Stimulated activated CD8-positive, alpha-beta memory T cell treated with anti-CD3 and anti-CD28 coated beads, Interleukin-4, amount 100 ng/mL, for 24 hours (primary cell): ENCODE data around the gene ALDH3B2.
"Not testable (repeated sequence)": the region's sequence is repeated elsewhere in the genome, so short reads cannot be mapped to it uniquely, and the experiment has no call there.

ENCODE experiments used
- DNase-seq: peaks from one replicate; pipeline ENCODE4 v3.0.0-alpha.2; 2020; ENCODE audit warnings: low read depth

Gene ALDH3B2

DNA sequence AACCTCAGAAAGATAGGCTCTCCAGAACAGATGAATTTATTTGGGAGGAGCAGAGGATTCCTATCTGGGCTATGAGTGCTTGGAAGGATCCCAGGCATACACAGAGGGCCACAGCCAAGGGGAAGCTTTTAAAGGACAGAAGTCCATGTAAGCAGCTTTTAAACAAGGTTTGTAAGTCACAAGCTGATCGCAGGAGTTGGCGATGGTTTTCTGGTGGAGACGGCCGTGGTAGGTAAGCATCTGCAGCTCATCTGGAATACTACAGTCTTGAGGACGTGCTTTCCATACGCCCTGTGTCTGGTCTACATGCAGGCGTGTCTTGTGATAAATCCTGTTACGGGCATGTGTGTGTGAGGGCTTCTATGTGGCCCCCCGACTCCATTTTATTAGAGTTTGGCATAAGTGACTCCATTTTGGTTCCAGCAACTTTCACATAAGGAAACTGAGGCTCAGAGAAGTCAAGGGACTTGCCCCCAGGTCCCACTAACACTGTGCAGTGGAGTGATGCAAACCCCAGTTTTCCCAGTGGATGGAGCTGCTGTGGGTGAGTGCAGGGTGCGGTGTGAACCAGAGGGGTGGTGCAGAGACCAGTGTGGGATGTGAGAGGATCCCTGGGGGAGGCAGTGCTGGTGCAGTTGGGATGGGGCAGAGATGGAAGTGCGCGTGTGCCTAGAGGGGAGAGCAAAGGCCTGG, 12.1 kb downstream of the ALDH3B2 start:
- no peak for DNase-seq

DNA sequence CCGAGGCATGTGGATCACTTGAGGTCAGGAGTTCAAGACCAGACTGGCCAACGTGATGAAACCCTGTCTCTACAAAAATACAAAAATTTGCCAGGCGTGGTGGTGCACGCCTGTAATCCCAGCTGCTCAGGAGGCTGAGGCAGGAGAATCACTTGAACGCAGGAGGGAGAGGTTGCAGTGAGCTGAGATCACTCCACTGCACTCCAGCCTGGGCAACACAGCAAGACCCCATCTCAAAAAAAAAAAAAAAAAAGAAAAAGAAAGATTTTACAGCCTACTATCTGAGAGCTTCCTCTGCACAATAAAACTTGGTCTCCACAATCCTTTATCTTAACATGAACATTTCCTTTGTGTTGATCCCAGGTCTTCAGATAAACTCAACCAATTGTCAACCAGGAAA, 13.7 kb downstream of the ALDH3B2 start:
- DNase-seq: not testable (repeated sequence)

- DNase-seq: not testable (repeated sequence)
Observed at GRCh38 chr11:67659651-67660165, 14.7 kb downstream of the ALDH3B2 start.

DNA sequence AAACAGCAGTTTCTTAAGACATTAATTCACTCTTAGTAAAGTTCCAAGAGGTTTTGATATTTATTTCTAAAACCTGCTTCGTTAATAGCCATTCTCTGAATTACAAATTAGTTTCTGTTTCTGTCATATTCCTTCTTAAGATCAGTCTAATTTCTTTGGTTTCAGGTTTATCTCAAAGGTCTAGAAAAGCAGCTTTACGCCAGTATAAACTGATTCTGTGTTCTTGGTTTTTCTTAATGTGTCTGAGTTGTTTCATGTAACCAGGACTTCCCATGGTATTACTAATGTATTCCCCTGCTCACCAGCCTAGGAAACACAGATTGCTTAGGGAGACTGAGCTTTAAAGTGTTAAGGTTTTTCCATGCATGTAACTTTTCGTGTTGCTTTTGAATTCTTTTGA, 17.1 kb downstream of the ALDH3B2 start:
- DNase-seq: no peak

DNA sequence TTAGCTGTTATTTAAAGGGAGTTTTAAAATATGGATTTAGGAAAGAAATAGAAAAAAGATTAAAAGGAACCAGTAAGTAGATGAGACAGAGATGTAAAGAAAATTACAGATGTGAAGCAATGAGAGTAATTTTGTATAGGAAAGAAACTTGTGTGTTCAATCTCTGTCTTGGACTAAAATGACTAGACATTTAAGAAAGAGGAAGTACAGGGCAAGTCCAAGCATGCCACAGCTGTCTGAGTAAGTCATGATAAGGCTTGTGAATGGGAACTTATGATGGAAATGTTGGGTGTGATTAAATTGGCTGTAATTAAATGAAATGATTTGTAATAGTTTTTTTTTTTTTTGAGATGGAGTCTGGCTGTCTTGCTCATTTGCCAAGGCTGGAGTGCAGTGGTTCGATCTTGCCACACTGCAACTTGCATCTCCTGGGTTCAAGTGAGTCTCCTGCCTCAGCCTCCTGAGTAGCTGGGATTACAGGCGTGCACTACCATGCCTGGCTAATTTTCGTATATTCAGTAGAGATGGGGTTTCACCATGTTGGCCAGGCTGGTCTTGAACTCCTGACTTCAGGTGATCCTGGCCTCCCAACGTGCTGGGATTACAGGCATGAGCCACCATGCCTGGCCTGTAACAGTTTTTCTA, 18.0 kb downstream of the ALDH3B2 start:
- DNase-seq: no peak

- no peak for DNase-seq
Observed at GRCh38 chr11:67654225-67654624, 20.2 kb downstream of the ALDH3B2 start.

DNA sequence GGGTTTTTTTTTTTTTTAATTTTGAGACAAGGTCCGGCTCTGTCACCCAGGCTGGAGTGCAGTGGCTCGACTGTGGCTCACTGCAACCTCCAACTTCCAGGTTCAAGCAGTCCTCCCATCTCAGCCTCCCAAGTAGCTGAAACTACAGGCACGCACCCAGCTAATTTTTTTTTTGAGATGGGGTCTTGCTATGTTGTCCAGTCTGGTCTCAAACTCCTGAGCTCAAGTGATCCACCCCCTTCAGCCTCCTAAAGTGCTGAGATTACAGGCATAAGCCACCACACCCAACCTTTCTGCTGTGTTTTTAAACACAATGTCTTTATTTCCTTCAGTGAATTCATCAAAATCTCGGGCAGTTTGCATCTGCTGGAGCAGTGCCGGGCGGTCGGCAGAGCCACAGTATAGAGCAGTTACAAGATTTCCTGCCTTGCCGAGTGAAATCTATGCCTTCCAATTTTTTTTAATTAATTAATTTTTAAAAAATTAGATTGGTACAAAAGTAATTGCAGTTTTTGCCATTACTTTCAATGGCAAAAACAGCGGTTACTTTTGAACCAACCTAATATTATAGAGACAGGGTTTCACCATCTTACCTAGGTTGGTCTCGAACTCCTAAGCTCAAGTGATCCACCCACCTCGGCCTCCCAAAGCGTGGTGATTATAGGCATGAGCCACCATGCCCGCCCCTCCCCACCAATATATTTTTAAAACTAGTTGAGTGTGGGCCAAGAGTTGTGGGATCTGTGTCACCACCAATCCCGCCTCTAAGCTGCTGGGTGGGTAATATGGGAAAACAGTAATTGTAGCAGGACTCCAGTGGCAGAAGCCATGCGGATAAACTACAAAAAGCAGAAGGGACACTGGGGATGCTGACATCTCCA, 21.2 kb downstream of the ALDH3B2 start:
- no peak for DNase-seq

DNA sequence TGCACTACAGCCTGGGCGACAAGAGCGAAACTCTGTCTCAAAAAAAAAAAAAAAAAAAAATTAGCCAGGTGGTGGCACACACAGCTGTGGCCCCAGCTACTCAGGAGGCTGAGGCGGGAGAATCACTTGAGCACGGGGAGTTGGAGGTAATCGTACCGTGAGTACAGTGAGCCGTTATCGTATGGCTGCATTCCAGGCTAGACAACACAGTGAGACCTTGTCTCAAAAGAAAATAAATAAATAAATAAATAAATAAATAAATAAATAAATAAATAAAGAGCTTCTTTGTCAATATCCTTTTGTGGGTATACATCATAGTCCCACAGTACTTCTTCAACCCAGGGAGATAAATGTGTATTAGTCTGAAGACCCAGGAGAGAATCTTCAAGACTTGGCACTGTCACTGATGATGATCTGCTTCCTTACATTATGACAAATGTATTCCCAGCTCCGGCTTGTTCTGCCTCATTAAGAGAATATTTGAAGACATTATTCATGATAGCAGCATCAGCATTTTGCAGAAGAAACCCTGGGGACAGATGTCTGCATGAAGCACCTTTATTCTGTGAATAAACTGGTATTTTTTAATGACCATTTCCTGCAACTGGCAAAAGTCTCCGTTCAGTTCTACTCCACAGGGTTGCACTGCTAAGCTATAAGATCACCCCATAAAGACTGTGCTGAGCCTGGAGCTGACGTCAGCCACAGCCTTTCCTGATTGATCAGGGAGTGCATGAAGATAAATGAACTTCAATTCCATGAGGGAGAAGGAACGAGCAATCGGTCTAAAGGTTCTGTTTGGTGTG, 22.2 kb downstream of the ALDH3B2 start:
- DNase-seq: no peak

GRCh38 chr11:67649634-67650510, 24.6 kb downstream of the ALDH3B2 start:
- DNase-seq: no peak

DNA sequence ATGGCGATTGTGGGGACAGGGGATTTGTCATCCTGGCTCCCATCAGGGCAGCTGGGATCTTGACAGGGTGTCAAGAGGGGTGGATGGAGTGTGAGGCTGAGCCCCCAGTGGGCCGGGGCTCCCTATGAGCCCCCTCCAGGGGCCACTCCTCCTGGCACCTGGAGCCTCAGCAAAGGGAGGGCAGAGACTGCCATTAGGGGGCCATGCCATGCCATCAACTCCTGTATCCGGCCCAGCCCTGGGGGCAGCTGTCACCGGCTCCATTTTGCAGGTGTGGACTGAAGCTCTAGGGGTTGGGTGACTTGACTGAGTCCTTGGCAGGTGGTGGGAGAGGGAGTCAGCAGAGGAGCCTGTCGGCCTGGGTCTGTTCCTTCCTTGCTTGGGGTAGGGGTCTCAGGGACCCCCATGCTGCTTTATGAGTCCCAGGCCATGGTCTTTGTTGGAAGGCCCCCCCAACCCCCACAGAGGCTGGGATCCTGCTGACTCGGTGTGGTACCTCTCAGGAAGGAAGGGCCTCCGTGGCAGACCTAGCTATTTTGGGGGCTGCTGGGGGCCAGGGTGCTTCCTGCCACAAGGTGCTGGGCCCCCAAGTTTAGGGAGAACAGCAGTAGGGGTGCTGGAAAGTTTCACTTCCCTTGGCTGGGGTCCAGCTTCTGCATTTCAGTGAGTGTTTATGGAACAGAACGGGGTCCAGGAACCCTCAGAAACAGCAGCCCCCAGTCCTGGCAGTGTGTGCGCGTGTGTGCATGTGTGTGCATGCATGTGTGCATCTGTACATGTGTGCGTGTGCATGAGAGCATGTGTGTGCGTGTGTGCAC, 25.4 kb downstream of the ALDH3B2 start:
- no peak for DNase-seq

DNA sequence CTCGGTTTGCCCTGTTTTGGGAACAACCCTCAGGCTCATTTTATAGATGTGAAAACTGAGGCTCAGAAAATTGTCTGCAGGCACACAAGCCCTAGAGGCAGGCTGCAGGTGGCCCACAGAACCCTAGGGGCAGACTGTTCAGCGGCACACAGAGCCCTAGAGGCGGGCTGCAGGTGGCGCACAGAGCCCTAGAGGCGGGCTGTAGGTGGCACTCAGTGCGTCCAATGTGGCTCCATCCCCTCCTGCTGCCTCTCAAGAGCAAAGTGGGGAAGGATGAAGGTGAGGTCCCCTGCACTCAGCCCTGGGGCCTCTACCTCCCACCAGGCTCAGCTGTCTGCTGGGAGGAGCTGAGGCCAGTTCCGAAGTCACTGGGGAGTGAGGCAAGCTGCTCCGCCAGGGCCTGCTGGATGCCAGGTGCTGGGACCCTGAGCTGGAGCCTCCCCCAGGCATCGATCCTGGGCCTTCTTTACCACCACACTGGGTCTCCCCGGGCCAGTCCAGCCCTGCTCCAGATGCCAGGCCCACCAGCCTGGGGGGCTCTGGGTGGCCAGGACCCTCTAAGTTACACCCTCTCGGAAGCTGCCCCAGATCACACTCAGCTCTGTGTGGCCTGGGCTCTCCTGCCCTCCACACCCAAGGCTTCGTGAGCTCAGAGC, 26.2 kb downstream of the ALDH3B2 start:
- no peak for DNase-seq

DNA sequence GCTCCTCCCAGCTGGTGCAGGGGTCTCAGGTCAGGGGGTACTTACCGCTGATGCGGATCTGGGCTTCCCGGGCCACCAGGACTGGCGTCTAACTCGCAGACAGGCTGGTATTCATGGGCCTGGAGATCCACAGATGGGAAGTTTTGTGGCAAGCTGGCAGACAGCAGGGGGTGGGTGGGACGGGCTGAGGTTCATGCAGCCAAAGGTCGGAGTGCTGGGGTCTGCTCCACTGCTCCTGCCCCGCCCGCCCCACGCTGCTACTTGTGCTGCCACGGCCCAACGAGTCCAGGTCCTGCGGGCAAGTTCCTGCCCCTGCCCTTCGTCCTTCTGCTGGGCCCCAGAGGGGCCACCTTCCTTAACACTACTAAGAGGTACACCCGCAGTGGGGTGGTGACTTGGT, 27.0 kb downstream of the ALDH3B2 start:
- no peak for DNase-seq

GRCh38 chr11:67646535-67647336, 27.7 kb downstream of the ALDH3B2 start:
- peak; percentile 19 for DNase-seq

- DNase-seq: no peak
Observed at GRCh38 chr11:67645521-67646461, 28.6 kb downstream of the ALDH3B2 start.

- DNase-seq: no peak
Observed at GRCh38 chr11:67644472-67645418, 29.7 kb downstream of the ALDH3B2 start.

DNA sequence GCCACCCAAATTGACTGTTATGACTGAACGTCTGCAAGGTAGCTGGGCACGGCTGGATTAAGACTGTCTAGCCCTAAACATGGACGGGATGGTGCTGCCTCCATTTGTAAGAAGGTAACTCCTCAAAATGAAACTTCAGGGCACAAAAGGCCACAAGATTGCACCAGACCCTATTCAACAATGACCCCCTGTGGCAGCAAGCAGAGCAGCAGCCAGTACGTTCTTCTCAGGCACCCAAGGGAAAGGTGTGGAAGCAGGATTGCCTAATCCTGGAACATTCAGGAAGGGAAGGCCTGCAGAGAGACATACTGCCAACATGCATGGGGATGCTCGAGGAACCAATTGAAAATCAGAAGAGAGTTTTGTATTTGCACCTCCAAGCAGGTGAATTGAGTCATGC, 30.4 kb downstream of the ALDH3B2 start:
- DNase-seq: no peak
